GM21529 (cell line): ENCODE measurements around the gene CTPS1.

Experiments used
- ATAC-seq: cut with Tn5 transposase; IDR thresholded peaks from one replicate; pipeline ENCODE4 v1.9.1; 2021; ENCODE audit not compliant: unreplicated experiment

The CTPS1 gene

DNA sequence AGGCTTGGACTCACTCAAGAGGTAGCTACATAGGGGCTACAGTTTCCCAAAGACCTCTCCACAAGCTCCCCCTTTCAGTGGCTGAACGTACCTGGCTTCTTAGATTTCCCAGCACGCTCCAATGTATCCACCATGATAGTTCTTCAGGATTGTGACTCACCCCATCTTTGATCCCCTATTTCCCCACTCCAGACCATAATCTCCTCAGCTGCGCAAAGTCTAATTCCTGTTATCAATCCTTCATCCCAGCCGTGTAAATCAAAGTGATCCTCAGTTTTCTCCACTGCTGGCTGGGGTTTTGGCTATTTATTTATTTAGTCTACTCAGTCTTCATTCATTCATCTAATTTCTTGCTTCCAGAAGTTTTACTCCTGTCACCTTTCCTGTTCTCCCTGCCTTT, 13.1 kb upstream of the CTPS1 start:
- ATAC-seq: no peak

- ATAC-seq: no peak
Observed at GRCh38 chr1:40969445-40969844, 10.1 kb upstream of the CTPS1 start.

DNA sequence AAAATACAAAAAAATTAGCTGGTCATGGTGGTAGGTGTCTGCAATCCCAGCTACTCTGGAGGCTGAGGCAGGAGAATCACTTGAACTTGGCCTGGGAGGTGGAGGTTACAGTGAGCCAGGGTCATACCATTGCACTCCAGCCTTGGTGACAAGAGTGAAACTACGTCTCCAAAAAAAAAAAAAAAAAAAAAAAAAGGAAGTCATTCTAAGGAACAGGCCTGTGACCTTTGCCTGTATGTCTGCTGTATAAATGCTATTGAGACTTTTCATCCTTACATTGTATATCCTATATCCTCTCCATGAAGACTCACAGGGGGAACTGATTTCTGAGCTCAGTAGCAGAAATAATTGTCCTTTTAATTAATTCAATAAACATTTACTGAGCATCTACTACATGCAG, 7.5 kb upstream of the CTPS1 start:
- no peak for ATAC-seq

DNA sequence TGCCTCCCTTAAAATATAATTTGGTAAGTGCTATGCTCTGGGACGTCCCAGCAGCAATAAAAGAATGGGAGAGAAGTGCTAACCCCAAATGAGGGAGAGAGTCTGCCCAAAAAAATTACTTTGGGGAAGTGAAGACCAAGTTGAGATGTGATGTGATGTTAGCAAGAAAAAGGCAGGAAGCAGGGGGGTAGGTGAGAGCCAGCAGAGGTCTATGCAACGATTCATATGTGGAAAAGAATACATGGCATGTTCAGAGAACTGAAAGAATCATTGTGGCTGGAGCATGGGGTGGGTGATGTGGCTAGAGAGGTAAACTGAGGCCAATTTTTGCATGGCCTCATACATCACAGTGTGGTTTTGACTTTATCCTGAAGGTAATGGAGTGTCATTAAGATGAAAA, 5.6 kb upstream of the CTPS1 start:
- no peak for ATAC-seq

GRCh38 chr1:40974945-40975344, 4.6 kb upstream of the CTPS1 start:
- no peak for ATAC-seq

- ATAC-seq: no peak
Observed at GRCh38 chr1:40976952-40977690, 2.4 kb upstream of the CTPS1 start.

DNA sequence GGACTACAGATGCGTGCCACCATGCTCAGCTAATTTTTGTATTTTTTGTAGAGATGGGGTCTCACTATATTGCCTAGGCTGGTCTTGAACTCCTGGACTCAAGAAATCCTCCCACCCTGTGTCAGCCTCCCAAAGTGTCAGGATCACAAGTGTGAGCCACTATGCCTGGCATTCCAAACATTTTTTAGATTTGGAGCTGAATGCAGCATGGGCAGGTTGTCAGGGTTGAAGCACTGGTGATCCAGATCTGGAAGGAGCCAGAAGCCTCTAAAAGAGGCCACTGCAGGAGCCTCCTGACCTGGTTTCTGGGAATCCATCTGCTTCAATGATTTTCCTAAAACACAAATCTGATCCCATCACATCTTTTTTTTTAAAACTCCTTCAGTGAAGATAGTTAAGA, 1.8 kb upstream of the CTPS1 start:
- ATAC-seq: no peak

- no peak for ATAC-seq
Observed at GRCh38 chr1:40978886-40979240, 633 bp upstream of the CTPS1 start.

DNA sequence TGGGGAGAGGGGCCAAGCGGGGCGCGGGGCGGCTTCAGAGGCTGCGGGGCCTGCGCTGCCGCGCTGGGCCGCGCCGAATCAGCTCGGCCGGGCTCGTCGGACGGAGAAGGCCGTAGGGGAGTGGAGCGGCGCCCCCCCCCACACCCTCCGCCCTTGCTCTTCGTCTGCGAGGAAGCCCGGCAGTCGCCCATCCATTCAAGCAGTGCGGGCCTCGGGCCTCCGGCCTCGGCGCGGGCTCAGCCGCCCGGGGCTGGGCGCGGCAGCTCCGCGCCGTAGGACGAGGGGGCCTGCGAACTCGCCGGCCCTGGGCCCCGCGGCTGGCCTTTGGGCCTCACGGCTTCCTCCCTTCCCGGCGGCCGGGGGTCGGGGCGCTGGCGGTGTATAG, 564 bp downstream of the CTPS1 start:
- ATAC-seq: peak; percentile 18

- ATAC-seq: peak; percentile 12
Observed at GRCh38 chr1:40980453-40981121, 1.1 kb downstream of the CTPS1 start.

- ATAC-seq: no peak
Observed at GRCh38 chr1:40981691-40982448, 2.4 kb downstream of the CTPS1 start.

DNA sequence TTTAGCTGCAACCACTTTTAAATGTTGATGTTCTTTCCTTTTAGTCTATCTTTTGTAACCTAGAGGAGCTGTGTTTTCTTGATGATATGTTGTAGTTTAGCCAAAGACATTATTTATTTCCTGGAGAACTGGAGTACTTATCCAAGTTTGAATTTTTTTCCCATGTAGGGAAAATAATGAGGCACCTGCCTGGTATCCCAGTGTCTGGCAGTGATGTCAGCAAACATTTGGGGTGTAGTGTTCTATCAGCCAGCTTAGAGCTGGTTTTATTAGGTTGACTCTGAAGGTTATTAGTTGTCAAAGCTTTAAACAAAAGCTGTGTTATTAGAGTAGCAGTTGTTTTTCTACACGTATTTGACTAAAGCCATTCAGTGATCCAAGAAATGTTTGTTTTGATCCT, 3.2 kb downstream of the CTPS1 start:
- no peak for ATAC-seq

DNA sequence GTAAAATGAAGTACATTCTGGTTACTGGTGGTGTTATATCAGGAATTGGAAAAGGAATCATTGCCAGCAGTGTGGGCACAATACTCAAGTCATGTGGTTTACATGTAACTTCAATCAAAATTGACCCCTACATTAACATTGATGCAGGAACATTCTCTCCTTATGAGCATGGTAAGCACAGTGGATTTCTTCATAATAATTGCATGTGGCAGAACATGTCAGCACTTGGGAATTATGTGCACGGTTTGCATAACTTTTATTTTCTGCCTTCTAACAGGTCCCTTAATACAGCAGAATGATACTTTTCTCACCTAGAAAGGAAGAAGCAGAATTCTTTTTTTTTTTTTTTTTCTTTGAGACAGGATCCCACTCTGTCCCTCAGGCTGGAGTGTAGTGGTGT, 3.8 kb downstream of the CTPS1 start:
- no peak for ATAC-seq

DNA sequence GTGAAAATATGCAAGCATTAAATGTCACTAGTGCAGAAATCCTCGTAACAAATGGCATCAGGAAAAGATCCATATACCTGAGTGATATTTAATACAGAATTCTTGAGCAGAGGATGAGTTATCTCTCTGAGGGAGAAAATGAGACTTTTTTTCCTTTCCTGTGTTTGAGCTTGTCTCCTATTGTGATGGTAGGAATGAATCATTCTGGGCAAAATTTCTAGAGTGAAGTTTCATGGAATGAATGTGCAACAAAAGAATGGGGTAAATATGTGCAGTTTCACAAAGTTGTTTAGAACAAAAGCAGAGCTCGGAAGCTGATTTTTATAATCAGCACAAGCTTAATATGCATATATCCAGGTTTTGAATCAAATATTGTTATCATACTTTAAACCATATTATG, 4.6 kb downstream of the CTPS1 start:
- ATAC-seq: no peak

GRCh38 chr1:40984531-40984930, 5.0 kb downstream of the CTPS1 start:
- no peak for ATAC-seq

DNA sequence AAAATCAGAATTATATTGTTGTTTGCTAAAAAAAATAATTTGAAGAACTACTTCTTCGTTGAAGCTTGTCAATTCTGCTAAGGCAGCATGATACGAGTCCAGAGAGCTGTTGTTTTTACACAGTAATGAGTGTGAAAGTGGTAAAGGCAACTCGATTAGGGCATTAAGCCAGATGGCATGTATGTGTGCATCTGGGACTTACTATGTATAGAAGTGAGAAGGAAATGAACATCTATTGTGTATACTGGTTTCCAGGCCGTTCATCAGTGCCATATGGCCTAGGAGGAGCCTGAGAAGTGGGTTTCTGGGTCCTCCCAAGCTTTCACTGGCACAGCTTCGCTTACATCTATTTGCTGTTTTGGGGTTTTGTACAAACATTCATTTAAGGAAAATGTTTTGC, 5.7 kb downstream of the CTPS1 start:
- ATAC-seq: no peak

- ATAC-seq: no peak
Observed at GRCh38 chr1:40985875-40986274, 6.4 kb downstream of the CTPS1 start.

DNA sequence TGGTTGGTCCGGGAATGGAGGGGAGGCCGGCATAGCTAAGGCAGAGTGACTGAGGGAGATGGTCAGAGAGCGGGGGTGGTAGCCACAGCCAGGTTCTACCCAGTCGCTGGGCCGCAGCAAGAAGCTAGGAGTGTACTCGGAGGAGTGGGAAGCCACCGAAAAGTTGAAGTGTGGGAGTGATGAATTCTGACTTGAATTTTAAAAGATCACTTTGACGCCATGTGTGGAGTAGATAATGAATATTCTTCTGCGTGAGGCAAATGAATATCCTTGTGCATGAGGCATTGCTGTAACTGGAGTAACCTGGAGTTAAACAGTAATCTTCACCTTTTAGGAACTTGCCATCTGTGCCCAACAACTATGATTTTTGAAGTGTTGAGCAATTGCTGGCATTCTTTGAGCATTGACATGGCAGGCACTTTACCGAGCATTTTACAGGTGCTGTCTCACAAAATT, 6.9 kb downstream of the CTPS1 start:
- ATAC-seq: no peak

GRCh38 chr1:40986956-40987355, 7.5 kb downstream of the CTPS1 start:
- ATAC-seq: no peak

DNA sequence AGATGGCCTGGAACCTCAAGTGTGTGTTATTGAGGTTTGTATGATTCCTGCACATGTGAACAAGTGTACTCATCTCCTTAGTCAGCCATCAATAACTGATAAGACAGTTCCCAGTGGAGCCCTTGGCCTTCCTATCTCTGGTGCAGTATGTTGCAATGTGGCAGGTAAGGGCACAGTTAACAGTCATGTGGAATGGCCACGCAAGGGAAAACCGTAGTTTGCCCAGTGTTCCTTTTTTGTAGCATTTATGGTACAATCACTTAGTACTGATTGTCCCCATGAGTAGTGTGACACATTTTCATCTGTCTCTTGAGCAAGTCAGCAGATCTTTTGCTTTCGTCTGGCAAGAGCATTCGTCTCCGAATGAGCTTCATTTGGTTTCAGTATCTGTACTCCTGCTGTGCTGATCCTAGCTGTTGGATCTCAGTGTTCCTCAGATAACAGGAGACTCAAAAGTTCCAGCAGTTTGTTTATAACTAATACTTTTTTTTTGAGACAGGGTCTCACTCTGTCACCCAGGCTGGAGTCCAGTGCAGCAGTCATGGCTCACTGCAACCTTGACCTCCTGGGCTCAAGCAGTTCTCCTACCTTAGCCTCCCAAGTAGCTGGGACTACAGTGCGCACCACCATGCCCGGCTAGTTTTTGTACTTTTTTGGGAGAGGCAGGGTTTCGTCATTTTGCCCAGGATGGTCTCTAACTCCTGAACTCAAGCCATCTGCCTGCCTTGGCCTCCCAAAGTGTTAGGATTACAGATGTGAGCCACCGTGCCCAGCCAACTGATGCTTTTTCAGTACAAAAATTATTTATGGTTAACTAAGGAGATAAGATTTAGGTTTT, 8.2 kb downstream of the CTPS1 start:
- ATAC-seq: no peak

GRCh38 chr1:40988280-40988679, 8.8 kb downstream of the CTPS1 start:
- no peak for ATAC-seq
